ENCODE results near the gene CLP1. TPM values are rescaled to one million over a fixed set of nuclear protein-coding genes. Genes with fewer than 3 reads are reported as not detected.

CLP1 gene
- total and polyA plus RNA-seq, 10 of the 15 experiments (the other 5 are each of a cell fraction or from before 2014, with no cell fraction given) = 19.9 to 45.7 (median 27.8) TPM

DNA sequence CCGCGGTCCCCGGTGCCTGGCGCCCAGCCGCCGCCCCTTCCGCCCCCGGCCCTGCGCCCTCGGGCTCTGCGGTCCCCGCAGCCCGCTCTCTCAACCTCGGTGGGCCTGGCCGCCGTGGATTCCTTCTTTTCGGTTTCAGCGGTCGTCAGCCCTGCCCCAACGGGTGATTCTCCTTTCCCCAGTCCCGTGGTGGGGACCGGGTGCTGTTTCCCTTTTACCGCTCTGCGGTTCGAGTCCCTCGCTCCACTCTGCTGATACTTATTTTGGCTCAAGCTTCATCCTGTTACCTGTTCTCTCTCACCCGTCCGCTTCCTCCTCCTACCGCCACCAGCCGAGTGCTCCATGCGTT, 10.8 kb downstream of the CLP1 start (continued):
- TF ChIP-seq, protein P1, sequence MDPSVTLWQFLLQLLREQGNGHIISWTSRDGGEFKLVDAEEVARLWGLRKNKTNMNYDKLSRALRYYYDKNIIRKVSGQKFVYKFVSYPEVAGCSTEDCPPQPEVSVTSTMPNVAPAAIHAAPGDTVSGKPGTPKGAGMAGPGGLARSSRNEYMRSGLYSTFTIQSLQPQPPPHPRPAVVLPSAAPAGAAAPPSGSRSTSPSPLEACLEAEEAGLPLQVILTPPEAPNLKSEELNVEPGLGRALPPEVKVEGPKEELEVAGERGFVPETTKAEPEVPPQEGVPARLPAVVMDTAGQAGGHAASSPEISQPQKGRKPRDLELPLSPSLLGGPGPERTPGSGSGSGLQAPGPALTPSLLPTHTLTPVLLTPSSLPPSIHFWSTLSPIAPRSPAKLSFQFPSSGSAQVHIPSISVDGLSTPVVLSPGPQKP (IDR thresholded peaks at IDR 0.05; ENCODE audit: low read depth, low read length) = no peak
- TF ChIP-seq RAD21 (IDR thresholded peaks at IDR 0.05; ENCODE audit: insufficient read depth, low read depth, low read length) = no peak

DNA sequence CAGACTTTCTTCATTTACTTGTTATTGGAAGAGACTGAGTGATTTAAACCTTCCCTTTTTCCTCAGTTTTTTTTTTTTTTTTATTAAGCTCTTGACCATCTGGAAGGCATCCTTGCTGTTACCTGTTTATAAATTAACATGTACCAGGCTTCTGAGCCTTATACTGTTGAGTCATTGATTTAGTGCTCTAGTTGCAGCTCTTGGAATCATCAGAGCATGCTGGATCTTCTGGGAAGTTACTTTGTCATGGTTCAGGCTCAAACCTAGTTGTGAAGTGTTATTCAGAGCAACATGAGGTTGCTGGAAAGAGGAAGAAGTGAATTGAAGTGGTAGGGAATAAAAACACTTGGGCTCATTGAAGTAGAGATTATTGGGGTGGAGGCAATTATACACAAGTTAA, 16.7 kb downstream of the CLP1 start:
- H3K4me1 ChIP-seq (ENCODE audit: control insufficient read depth, insufficient read depth, low read length) = peaks cover 4% of the 10 kb centered on the region
- POLR2A ChIA-PET = interaction anchor here (0.6 to 0.9 kb wide), 2 partner anchors 14 to 160 kb away, joined by 3 to 4 read pairs; no protein-coding TSS in a partner anchor
- SMC1A ChIA-PET (ENCODE audit: uncharacterized antibody, unreplicated experiment) = interaction anchor here (1.3 to 2.4 kb wide), 2 partner anchors 14 to 126 kb away, joined by 4 to 16 read pairs; no protein-coding TSS in a partner anchor
- FAIRE-seq = no peak
- no peak for TF ChIP-seq ESRRA (IDR thresholded peaks at IDR 0.05; ENCODE audit: low read length)
- TF ChIP-seq FOXK2 (IDR thresholded peaks at IDR 0.05) = no peak
- TF ChIP-seq PML (IDR thresholded peaks at IDR 0.05; ENCODE audit: low read length) = no peak
- TF ChIP-seq, protein P2, sequence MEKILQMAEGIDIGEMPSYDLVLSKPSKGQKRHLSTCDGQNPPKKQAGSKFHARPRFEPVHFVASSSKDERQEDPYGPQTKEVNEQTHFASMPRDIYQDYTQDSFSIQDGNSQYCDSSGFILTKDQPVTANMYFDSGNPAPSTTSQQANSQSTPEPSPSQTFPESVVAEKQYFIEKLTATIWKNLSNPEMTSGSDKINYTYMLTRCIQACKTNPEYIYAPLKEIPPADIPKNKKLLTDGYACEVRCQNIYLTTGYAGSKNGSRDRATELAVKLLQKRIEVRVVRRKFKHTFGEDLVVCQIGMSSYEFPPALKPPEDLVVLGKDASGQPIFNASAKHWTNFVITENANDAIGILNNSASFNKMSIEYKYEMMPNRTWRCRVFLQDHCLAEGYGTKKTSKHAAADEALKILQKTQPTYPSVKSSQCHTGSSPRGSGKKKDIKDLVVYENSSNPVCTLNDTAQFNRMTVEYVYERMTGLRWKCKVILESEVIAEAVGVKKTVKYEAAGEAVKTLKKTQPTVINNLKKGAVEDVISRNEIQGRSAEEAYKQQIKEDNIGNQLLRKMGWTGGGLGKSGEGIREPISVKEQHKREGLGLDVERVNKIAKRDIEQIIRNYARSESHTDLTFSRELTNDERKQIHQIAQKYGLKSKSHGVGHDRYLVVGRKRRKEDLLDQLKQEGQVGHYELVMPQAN (conservative IDR thresholded peaks at IDR 0.05) = no peak
- TF ChIP-seq ZNF622 (IDR thresholded peaks at IDR 0.05) = no peak
- no peak for TF ChIP-seq ZBED1 (IDR thresholded peaks at IDR 0.05; ENCODE audit: borderline replicate concordance)
- no TSS peak for BruUV-seq (replicated peaks)
- no peaks in the 10 kb centered on the region for H3K9me3 ChIP-seq (replicated peaks; ENCODE audit: control insufficient read depth, insufficient read depth, low read length)
- ATAC-seq = no peak
- peaks cover 5 to 25% of the 10 kb centered on the region in 2 experiments for H3K36me3 ChIP-seq (ENCODE audit: control insufficient read depth in 2 of 2, insufficient read depth in 2 of 2, low read length in 1 of 2)
- no peak overlapping the region for H3K9ac ChIP-seq (ENCODE audit: control insufficient read depth, insufficient read depth, low read length)
- H3K79me2 ChIP-seq (ENCODE audit: control insufficient read depth, insufficient read depth, low read length) = peaks cover 80% of the 10 kb centered on the region
- no peak overlapping the region for H3K27ac ChIP-seq (ENCODE audit: control insufficient read depth, insufficient read depth)
- H4K20me1 ChIP-seq (ENCODE audit: control insufficient read depth, insufficient read depth) = peaks cover 7% of the 10 kb centered on the region; the same call in 1 of the 2 replicates
- H2AFZ ChIP-seq (ENCODE audit: control insufficient read depth, low read depth, low read length) = no peak overlapping the region
- no peak for DNase-seq (ENCODE audit: low read depth, low spot score)
- H3K4me2 ChIP-seq (ENCODE audit: control insufficient read depth, insufficient read depth) = peak overlapping the region; percentile 50
- H3K27me3 ChIP-seq (replicated peaks in 1 of 2; ENCODE audit: control insufficient read depth in 2 of 2, insufficient read depth in 2 of 2, low read length in 1 of 2) = no peaks in the 10 kb centered on the region
- in situ Hi-C loops (cut with MboI) = no loop called here
- intact Hi-C loops (cut with micrococcal nuclease; ENCODE audit: unreplicated experiment) = no loop called here
- no peak overlapping the region; the same call in 1 of the 2 replicates for H3K4me3 ChIP-seq
- CTCF ChIA-PET = interaction anchor here (0.8 to 1.0 kb wide), 3 partner anchors 12 to 126 kb away, joined by 3 read pairs; no protein-coding TSS in a partner anchor
- RAD21 ChIA-PET (ENCODE audit: unreplicated experiment) = interaction anchor here (0.6 to 3.3 kb wide), 4 partner anchors 36 to 902 kb away, joined by 3 to 11 read pairs (median 4); no protein-coding TSS in a partner anchor
